Stimulated activated CD4-positive, alpha-beta T cell treated with anti-CD3 and anti-CD28 coated beads, Interleukin-1b, Interleukin-23, amount 100 ng/mL, for 1 hour (primary cell): ENCODE measurements around the gene GALNT3.

Source experiments
- DNase-seq, 2 donors: peaks; one replicate each; pipeline ENCODE4 v3.0.0-alpha.2; 2020; ENCODE audit warnings: low read depth in 2 of 2

The GALNT3 gene

DNA sequence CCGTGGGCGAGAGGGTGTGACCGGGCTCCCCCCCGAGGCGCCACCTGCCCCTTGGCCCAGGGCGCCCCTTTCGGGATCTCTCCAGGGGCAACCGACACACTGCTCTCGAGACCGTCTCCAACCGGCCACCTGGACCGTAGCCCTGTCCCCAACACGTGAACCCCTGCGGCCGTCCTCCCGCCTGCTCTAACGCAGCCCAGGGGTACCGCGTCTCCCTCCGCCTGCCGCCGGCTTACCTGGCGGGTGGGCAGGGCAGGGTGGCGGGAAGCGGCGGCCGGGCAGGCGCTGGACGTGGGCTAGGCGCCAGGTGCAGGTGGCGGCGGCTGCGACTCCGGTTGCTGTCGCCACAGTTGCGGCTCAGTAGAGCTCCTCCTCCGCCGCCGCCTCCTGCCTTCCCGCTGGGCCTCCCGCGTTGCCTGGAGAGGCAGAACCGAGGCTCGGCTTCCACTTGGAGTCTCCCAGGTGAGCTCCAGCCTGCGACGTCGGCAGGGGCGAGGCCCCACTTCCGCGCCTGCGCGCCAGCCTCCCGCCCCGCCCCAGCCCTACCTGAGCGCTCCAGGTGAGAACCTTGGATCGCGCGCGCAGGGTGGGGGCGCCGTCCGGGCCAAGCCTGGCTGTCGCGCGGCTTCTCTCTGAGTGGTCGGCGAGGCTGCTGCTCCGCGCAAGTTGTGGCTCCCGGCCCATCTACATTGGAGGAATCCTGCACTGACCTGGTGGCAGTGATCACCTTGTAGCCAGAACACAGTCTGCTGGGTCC, at the start of gene GALNT3:
TSS of gene GALNT3 (minus strand) at position 469 of the 757 bp plus-strand sequence. CDS start 23,547 bp downstream, outside the sequence.
- no peak for DNase-seq

DNA sequence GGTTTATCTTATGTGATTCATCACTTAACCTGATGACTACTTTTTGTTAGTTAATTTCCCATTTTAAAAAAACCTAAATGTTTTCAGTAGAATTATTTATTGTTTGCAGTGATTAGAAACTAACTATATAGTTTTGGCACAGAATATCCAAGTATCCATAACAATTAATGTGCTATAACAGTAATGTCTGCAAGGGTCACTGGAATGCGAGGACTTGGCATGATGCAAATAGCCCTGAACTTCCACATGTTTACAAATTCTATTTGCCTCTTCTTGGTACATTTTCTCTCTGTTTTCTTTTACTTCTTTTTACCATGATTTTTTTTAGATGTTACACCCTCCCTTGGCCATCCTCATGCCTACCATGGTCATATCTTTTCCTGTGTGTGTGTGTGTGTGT, 49.3 kb upstream of the GALNT3 start:
- no peak for DNase-seq

DNA sequence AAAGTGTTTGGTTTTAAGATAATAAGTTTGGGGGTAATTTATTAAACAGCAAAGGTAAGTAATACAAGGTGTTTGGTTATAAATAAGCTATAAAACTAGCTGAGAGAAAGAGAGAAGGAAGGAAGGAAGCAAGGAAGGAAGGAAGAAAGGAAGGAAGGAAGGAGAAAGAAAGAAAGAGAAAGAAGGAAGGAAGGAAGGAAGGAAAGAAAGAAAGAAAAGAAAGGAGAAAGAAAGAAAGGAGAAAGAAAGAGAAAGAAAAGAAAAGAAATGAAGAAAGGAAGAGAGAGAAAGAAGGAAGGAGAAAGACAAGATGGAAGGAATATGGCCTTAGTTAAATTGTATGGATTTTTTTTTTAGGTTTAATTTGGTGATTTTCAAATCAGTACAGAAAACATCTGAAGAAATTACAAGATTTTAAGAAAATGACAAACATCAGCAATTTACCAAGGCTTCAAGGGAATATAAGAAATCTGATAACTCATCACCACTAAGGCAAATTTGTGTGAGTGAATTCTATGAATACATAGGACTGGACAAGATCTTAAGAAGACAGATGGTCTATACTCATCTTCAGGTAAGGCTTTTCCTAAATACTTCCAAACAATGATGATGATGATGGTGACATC, 46.4 kb upstream of the GALNT3 start:
- DNase-seq = no peak

DNA sequence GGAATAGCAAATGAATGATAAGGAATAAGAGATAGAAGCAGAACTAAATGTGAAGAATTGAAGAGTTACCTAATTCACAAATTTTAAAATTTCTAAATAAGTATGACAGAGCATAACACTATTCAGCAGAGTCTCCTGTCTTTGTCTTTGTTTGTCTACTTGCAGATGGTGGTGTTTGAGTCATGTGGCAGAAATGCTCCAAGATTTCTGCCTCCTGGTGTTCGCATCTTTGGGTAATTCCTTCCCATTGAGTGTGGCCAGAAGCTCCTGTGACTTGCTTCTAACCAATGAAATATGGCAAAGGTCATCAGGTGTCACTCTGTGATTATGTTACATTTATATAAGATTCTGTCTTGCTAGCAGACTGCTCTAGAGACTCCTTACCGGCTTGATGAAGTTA, 45.6 kb upstream of the GALNT3 start:
- DNase-seq = no peak

DNA sequence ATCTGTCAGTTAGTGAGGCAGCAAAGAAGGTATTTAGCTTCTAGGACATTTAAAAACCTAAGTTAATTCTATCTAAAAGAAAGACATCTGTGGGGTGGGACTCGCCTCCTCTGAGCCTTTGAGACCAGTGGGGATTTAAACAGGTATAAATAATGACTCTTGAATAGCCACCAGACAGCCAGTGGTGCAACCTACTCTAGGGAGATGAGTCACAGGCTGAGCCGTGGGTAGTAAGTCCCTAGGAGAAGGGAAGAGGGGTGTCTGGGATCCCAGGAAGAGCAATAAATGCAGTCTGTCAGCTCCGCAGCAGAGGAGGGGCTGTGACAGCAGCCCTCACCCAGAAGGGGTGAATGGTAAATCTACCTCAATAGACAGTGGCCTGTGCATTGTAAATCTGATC, 43.1 kb upstream of the GALNT3 start:
- DNase-seq = no peak

DNA sequence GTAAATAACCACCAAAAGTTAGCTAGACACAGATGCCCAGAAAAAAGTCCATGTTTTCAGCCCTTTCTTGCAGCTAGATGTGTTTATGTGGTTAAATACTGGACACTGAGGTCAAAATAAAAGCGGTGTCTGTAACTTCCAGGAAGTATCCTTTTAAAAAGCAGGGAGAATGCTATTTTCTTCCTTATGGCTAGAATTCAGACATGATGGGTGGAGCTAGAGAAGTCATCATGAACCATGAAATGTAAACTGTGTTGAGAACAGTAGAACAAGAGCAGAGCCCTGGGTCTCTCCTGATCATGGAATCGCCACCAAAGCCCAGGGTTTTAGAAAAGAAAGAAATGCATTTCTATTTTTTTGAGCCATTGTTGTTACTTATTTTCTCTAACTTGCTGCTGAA, 41.3 kb upstream of the GALNT3 start:
- no peak for DNase-seq

DNA sequence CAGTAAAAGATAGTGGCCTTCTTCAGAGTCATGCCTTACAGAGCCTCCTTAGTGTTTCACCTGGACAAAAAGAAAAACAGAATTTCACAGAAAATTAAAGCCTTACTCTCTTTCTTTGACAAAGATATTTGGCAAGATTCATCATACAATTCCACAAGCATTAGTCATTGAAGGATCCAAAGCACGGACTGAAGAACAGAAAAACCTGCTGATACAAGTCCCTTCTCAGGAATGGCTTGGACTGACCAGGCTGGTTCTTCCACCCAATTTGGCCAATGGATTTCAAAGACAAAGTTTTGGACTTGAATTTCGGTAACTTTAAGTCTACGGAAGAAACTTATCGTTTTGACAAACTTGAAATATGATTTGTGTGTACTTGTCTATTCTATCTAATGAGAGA, 39.1 kb upstream of the GALNT3 start:
- no peak for DNase-seq

DNA sequence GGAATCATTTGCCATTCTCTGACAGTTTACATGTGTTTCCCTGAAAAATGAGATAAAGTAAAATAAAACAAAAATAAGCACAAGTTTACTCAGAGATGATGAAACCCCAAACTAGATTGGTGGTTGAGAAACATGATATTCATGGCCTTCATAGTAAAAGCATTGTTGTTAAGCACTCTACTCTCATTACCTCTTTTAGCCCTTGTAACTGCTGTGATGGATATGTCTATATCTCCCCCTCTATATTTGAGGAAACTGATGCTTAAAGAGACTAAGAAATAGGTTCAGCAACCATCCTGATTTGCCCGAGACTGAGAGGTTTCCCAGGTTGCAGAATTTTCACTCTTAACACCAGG, 33.9 kb upstream of the GALNT3 start:
- DNase-seq = no peak

DNA sequence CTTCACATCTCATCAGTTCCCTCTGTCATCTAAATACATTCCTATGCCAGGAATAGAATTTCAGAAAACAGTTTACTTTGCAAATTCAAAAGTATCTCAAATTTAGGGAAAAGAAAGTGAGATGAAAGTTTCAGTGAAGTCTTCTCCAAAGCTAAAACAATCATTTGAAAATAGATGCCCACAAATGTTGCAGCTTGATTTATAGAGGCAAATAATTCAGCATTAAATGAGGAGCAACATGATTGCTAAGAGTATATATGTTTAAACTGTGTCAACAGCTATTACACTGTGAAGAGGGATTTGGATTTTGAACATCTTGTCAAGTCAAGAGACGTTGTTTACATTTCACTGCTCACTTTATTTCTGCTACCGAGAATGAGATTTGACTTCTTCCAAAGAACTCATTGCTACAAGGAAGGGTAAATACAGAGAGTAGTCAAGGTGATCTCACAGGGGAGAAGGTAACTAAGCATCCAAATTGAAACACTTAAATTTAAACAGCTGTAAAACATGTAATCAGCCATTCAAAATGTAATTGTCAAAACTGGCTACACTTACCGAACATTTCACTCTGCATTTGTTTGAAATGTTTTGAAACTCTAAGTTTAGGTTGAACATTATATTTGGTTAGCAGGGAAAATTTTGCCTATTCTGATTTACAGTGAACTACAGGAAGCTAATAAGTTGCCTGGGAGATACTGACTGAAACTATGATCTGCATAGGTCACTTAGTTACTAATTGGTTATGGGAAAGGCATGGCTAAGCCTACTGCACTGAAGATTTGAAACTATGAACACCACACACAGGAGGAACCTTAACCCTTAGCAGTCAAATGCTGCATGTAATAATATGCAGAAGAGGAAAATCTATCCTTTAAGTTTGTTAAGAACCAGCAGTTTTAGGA, 33.2 kb upstream of the GALNT3 start:
- no peak for DNase-seq

DNA sequence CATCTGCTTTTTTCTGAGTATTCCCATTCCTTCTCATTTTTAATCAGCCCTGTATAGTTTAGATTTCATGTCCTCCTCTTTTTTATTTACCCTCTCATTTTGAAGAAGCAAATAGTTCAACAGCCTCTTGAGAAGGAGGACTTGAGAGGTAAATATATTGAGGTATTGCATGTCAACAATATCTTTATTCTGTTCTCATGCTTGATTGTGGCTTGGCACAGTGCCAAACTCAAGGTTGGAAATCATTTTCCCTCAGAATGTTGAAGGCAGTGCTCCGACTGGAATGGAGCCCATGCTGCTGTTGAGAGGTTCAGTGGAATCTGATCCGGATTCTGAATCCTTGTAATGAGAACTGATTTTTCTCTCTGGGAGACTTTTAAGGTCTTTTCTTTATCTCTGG, 31.0 kb upstream of the GALNT3 start:
- no peak for DNase-seq

DNA sequence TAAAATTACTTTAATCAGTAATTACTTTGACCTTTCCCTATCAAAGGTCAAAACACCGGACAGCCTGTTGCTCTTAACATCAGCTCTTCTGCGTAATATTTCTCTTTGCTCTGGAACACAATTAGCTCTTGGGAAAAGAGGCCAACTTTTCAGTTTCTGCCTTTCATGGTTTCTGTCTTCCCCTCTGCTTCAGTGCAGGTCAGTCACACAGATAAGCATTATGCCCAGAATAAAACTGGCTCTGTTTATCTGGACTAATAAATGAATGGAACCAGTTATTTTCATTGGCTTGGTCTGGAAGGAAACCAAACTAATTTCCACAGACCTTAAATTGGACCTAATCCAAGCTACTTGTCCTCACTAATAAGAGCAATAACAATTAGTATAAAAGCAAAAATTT, 26.2 kb upstream of the GALNT3 start:
- no peak for DNase-seq

DNA sequence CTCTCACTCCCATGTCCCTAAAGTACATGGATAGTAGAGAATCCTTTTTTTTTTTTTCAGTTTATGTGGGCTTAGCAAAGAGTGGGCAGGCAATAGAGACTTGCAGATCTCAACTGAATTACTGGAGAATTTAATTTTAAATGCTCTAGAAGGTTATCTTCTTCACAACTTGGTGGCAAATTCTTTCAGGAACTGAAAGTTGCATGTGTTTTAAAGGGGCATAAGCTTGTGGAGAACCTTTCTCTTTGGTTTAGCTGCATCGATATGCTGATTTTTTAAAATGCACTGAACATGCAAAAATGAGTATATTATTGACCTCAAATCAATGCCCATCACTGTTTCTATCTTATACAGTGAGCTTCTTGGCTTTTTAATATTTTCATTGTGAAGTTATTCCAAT, 24.9 kb upstream of the GALNT3 start:
- no peak for DNase-seq

DNA sequence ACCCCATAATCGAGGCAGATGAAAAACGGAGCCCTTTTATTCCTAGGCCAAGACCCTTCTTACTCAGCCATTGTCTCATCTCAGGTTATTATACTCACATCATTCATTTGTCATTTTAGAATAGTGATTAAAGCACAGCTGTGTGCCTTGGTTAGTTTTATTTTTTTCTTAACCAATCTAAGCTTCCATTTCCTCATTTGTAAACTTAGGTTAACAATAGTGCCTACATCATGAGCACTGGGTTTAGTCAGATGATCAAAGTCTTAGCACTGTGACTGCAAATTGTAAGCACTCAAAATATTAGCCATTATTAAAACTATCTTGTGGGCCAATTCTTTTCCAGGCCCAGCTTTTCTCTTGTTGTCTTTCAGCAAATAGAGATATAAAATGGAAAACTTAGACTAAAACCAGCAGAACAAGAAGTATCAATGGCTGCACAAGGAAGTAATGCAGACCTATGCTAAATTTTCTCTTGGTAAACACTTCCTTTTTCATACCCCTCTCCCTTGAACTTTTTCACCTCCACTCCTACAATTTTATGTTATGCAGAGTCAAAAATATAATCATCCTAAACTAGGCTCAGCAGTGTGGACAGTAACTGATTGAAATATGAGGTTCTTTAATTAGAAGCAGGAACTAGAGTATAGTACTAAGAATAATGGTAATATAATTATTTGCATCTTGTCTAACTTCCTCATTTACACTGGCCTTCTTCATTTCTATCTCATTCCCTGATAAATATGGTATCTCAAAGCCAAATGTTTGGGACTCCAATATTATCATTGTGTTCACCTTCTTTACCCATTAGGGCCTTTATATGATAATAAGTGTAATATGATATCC, 21.5 kb upstream of the GALNT3 start:
- DNase-seq = no peak

DNA sequence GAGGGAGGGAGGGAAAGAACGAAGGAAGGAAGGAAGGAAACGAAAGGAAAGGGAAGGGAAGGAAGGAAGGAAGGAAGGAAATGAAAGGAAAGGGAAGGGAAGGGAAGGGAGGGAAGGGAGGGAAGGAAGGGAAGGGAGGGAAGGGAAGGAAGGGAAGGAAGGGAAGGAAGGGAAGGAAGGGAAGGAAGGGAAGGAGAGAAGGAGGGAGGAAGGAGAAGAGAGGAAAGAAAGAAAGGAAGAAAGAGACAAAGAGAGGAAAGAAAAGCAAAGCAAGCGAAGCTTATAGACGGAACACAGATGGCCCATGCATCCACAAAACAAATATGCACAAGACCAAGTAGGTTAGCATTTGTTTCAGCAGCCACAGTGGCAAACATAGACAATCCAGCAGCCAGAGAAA, 20.4 kb upstream of the GALNT3 start:
- no peak for DNase-seq

DNA sequence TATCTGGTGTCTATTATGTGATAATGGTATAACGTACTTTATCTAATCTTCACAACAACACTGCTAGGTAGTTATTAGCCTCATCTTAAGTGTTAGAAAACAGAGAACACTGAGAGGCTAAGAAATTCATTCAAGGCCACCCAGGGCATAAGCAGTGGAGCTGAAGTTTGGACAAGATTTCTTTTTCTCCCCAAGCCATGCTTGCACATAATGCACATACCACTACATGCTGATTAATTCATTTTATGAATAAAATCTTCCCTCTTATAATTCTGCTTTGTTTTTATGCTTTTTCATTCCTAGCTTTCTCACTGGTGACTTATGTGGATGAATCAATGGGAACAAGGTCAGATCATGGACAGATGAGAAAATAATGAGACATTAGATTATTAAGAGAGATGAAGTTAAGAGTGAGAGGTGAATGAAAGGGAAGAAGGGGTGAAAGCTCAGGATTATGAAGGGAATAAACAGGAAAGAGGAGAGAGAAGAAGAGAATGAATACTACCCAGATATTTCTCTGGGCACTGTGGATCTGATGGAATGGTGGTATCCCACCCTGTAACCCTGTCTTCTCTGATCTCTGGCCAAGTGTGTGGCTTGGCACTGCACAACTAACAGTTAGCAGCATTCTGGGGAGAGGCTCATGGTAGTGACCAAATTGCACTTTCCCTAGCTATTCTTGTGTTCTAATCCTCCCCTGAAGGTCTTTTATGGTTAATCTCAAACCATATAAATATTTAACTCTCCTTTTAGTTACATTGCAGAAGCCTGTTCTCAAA, 17.7 kb upstream of the GALNT3 start:
- no peak for DNase-seq

DNA sequence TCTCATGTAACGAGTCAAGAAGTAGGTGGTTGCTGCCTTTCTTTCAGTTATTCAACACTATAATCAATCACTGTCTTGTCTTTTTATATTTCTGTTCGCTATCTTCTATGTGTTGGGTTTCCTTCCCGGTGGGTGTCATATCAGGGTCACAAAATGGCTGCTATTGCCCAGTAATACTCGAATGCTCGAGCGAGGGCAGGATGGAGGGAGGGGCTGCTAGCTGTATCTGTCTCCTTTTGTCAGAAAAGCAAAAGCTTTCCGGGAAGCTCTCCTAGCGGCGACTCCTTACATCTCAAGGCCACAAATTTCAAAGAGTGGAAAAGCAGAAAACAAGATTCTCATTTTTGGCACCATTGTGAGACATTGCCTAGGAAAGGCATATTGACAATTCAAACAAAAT, 16.4 kb upstream of the GALNT3 start:
- DNase-seq = no peak

DNA sequence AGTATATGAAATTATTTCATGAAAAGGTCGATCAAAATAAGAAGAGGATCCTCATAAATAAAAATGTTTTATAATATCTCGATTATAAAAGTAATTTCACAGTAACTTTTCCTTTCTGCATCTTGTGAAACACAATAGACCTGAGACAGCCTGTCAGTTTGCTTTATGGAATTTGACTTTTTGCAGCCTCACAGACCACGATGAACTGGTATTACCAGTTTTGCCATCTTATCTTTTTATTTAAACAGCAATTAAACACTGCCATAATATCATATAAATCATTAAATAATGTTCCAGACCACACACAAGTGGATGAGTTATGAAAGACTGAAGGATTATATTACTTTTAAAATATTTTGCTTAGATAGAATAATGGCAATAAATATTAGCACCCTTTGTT, 10.7 kb upstream of the GALNT3 start:
- DNase-seq = no peak

DNA sequence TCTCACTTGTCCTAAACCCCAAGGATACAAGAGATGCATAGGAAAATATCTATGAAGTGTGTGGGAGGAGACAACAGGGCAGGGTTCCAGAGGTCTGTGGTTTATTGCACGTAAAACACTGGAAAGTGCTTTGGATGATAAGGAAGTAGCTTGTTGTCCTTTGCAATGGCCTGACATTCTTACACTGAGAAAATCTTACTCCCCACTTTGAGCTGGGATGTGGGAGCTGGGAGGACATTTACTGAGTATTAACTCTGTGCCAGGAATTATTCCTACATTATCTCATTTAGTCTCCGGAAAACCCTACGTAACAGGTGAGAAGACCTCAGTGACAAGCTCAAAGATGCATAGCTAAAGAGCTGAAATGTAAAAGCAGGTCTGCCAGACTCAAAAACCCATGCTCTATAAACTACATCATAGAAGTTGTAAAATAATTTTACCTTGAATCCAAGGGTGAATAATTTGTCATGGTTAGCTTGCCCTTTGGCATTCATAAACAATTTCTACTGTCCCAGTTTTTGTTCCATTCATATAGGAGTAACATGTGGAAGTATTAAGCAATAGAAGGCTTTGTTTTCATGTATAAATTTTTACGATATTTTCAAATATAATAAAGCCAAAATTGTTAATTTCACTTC, 9.2 kb upstream of the GALNT3 start:
- DNase-seq = no peak

DNA sequence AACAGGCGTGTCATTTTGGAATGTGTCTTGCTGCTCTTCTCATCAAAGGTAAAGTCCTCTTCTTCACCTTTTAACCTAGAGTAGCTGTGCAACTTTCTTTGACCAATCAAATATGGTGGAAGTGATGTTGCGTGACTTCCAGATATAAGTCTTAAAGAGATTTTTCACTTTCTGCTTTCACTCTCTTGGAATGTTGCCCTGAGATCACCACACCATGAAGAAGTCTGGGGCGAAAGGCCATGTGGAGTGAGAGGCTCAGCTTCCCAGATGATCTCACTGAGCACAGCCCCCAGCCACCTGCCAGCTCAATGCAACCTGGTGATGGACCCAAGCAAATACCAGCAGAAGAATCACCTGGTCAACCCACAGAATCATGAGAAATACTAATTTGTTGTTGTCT, 7.1 kb upstream of the GALNT3 start:
- DNase-seq = no peak

DNA sequence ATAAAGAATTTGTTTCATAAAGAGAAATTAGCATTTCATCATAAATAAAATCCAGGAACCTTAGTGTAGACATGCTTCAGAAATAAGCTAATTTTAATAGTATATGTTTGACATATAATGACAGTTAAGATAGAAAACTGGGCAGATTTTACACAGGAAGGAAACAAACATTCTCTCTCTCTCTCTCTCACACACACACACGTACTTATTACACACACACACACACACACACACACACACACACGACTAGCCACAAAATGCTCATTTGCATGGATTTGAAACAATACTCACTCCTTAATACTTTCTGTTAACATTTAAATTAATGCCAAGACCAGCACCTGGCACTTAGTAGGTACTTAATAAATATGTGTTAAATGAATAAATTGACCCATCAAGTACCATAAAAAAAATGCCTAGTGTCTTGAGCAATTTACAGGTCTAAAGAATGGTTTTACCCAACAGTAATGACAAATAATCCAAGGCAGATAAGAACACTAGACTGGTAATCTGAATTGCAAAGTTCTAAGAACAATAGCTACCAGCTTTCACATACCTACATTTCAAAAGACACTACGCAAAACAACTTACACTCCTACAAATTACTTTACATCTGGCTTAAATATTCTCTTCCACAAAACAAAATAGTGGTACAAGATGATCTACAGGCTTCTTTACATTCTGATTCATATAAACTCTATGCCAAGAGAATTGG, 2.9 kb upstream of the GALNT3 start:
- no peak for DNase-seq
